Measurements from ENCODE around the gene IER3IP1.

DNA sequence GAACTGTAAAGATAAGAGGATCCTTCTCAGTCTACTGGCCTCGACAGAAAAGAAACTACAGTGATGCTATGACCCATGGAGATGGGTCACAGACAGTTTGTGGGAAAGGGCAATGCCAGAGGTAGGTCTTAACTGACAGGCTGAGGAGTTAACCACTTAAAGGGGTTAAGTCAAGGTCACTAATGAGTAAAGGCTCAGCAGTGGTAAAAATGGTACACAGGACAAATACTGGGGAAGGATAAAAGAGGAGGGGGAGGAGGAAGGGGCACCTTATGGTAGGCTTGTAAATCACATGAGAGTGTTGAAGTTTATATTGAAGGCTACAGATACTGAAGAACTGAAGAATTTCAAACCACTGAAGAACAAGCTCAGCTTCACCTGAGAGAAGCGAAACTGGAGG lies 9.9 kb downstream of the IER3IP1 start:
- TF ChIP-seq, protein P1, sequence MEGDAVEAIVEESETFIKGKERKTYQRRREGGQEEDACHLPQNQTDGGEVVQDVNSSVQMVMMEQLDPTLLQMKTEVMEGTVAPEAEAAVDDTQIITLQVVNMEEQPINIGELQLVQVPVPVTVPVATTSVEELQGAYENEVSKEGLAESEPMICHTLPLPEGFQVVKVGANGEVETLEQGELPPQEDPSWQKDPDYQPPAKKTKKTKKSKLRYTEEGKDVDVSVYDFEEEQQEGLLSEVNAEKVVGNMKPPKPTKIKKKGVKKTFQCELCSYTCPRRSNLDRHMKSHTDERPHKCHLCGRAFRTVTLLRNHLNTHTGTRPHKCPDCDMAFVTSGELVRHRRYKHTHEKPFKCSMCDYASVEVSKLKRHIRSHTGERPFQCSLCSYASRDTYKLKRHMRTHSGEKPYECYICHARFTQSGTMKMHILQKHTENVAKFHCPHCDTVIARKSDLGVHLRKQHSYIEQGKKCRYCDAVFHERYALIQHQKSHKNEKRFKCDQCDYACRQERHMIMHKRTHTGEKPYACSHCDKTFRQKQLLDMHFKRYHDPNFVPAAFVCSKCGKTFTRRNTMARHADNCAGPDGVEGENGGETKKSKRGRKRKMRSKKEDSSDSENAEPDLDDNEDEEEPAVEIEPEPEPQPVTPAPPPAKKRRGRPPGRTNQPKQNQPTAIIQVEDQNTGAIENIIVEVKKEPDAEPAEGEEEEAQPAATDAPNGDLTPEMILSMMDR (IDR thresholded peaks at IDR 0.05): no peak
- no peak for TF ChIP-seq POLR2A (IDR thresholded peaks at IDR 0.05)
